ENCODE measurements around the gene RBM8A. TPM values are rescaled to one million over a fixed set of nuclear protein-coding genes. Genes with fewer than 3 reads are reported as not detected.

Gene RBM8A
- total and polyA plus RNA-seq, 7 donors = 77.8 to 138 (median 97.9) TPM

GRCh38 chr1:145901312-145902021 is 25.8 kb downstream of the RBM8A start:
- Histone ChIP-seq H3K36me3 (no peaks in the 10 kb centered on the region), H3K4me3 (no peak overlapping the region), H3K9me3 (no peaks in the 10 kb centered on the region), H3K27me3 (no peaks in the 10 kb centered on the region), H3K4me1 (no peaks in the 10 kb centered on the region), H3K27ac (no peak overlapping the region)
- no peak for DNase-seq
- intact Hi-C loops (cut with DNase I) = no loop called here
- TF ChIP-seq EP300 (IDR thresholded peaks at IDR 0.05) (no peak), POLR2AphosphoS5 (IDR thresholded peaks at IDR 0.05) (no peak), POLR2A (IDR thresholded peaks at IDR 0.05) (no peak)
- 90 to 92% methylated on average over 12 of the region's 12 CpGs for WGBS, 2 donors

- WGBS, 2 donors = 79 to 94% methylated on average over 5 of the region's 5 CpGs
- TF ChIP-seq CTCF (IDR thresholded peaks at IDR 0.05) (no peak), EP300 (IDR thresholded peaks at IDR 0.05) (no peak), POLR2AphosphoS5 (IDR thresholded peaks at IDR 0.05) (no peak), POLR2A (IDR thresholded peaks at IDR 0.05) (no peak)
- no peaks in the 10 kb centered on the region for H3K27me3 ChIP-seq
- no peaks in the 10 kb centered on the region for H3K36me3 ChIP-seq
- no peaks in the 10 kb centered on the region for H3K4me1 ChIP-seq
- intact Hi-C loops (cut with DNase I) = no loop called here
- no peak for DNase-seq
- H3K4me3 ChIP-seq = no peak overlapping the region
- no peaks in the 10 kb centered on the region for H3K9me3 ChIP-seq
- no peak overlapping the region for H3K27ac ChIP-seq
Observed at GRCh38 chr1:145898756-145899155, 28.5 kb downstream of the RBM8A start.

GRCh38 chr1:145897969-145898368 is 29.3 kb downstream of the RBM8A start:
- DNase-seq = no peak
- intact Hi-C loops (cut with DNase I) = no loop called here

GRCh38 chr1:145895471-145895870 is 31.8 kb downstream of the RBM8A start:
- 95 to 100% methylated on average over 1 of the region's 1 CpG for WGBS, 2 donors
- DNase-seq = no peak
- Histone ChIP-seq H3K27me3 (no peaks in the 10 kb centered on the region), H3K4me3 (no peak overlapping the region), H3K9me3 (no peaks in the 10 kb centered on the region), H3K4me1 (peaks cover 0 to 21% (median 18%) of the 10 kb centered on the region in 4 donors), H3K36me3 (no peaks in the 10 kb centered on the region), H3K27ac (no peak overlapping the region)
- no peak for TF ChIP-seq POLR2AphosphoS5 (IDR thresholded peaks at IDR 0.05)
- TF ChIP-seq EP300 (IDR thresholded peaks at IDR 0.05) = no peak
- TF ChIP-seq POLR2A (IDR thresholded peaks at IDR 0.05) = no peak
- no peak for TF ChIP-seq CTCF (IDR thresholded peaks at IDR 0.05)
- intact Hi-C loops (cut with DNase I) = no loop called here

More at GRCh38 chr1:145897969-145898368, 29.3 kb downstream of the RBM8A start:
- H3K9me3 ChIP-seq = no peaks in the 10 kb centered on the region
- no peak overlapping the region for H3K4me3 ChIP-seq
- H3K27ac ChIP-seq = no peak overlapping the region
- WGBS, 2 donors = 84 to 92% methylated on average over 1 of the region's 1 CpG
- H3K27me3 ChIP-seq = no peaks in the 10 kb centered on the region
- H3K36me3 ChIP-seq = no peaks in the 10 kb centered on the region
- TF ChIP-seq CTCF (IDR thresholded peaks at IDR 0.05) = no peak
- TF ChIP-seq EP300 (IDR thresholded peaks at IDR 0.05) = no peak
- peaks cover 0 to 3% (median under 1%) of the 10 kb centered on the region in 4 donors for H3K4me1 ChIP-seq

- no peaks in the 10 kb centered on the region for H3K27me3 ChIP-seq
- DNase-seq = no peak
- peaks cover 0 to 21% (median 18%) of the 10 kb centered on the region in 4 donors for H3K4me1 ChIP-seq
- WGBS, 2 donors = 90 to 93% methylated on average over 7 of the region's 7 CpGs
- H3K27ac ChIP-seq = peak overlapping the region; percentile 78 to 86 (median 78)
- no peak for TF ChIP-seq CTCF (IDR thresholded peaks at IDR 0.05)
- no peak for TF ChIP-seq POLR2A (IDR thresholded peaks at IDR 0.05)
- TF ChIP-seq POLR2AphosphoS5 (IDR thresholded peaks at IDR 0.05) = no peak
- no peak for TF ChIP-seq EP300 (IDR thresholded peaks at IDR 0.05)
- H3K36me3 ChIP-seq = no peaks in the 10 kb centered on the region
- H3K9me3 ChIP-seq = no peaks in the 10 kb centered on the region
- intact Hi-C loops (cut with DNase I) = loop anchor here (2.0 to 5.0 kb wide), 2 partner anchors 21 to 36 kb away; partner anchors contain the start of gene PIAS3
- no peak overlapping the region for H3K4me3 ChIP-seq
Observed at GRCh38 chr1:145893306-145894055, 33.8 kb downstream of the RBM8A start.
